ENCODE measurements around the gene PTGR3. TPM values are rescaled to one million over a fixed set of nuclear protein-coding genes. Genes with fewer than 3 reads are reported as not detected.
A peak's percentile ranks its signal among the peaks of the same experiment; 100 is the strongest.

The PTGR3 gene
- total RNA-seq, 2 experiments from 2014 or later: 1.8 to 14.9 TPM

GRCh38 chr18:75173738-75174137 lies 35.2 kb downstream of the PTGR3 start:
- intact Hi-C loops (cut with micrococcal nuclease; ENCODE audit: unreplicated experiment): no loop called here
- no TSS peak for BruUV-seq (replicated peaks)
- no peaks in the 10 kb centered on the region for H3K79me2 ChIP-seq (ENCODE audit: insufficient read depth, low read depth, low read length)
- no peak for DNase-seq (ENCODE audit: low spot score)
- no peak overlapping the region for H3K4me2 ChIP-seq (ENCODE audit: low read length)
- no peaks in the 10 kb centered on the region for H4K20me1 ChIP-seq (ENCODE audit: insufficient read depth, low read length)
- H3K9me2 ChIP-seq (ENCODE audit: insufficient read depth, low read length): no peaks in the 10 kb centered on the region
- H3K4me3 ChIP-seq (ENCODE audit: low read depth, low read length, poor library complexity, severe bottlenecking): no peak overlapping the region
- ChIA-PET CTCF (ENCODE audit: unreplicated experiment) (no interaction called here), POLR2A (interaction anchor here (1.1 to 1.2 kb wide), 2 partner anchors 11 to 14 kb away, joined by 3 read pairs; no protein-coding TSS in a partner anchor)
- no peak overlapping the region for H2AFZ ChIP-seq (ENCODE audit: low read length)
- H3K9me3 ChIP-seq (ENCODE audit: low read length): no peaks in the 10 kb centered on the region
- no peaks in the 10 kb centered on the region for H3K36me3 ChIP-seq (ENCODE audit: insufficient read depth, low read length)
- TF ChIP-seq, protein P1, sequence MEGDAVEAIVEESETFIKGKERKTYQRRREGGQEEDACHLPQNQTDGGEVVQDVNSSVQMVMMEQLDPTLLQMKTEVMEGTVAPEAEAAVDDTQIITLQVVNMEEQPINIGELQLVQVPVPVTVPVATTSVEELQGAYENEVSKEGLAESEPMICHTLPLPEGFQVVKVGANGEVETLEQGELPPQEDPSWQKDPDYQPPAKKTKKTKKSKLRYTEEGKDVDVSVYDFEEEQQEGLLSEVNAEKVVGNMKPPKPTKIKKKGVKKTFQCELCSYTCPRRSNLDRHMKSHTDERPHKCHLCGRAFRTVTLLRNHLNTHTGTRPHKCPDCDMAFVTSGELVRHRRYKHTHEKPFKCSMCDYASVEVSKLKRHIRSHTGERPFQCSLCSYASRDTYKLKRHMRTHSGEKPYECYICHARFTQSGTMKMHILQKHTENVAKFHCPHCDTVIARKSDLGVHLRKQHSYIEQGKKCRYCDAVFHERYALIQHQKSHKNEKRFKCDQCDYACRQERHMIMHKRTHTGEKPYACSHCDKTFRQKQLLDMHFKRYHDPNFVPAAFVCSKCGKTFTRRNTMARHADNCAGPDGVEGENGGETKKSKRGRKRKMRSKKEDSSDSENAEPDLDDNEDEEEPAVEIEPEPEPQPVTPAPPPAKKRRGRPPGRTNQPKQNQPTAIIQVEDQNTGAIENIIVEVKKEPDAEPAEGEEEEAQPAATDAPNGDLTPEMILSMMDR (conservative IDR thresholded peaks at IDR 0.05; ENCODE audit: low read length): no peak
- no peak for TF ChIP-seq EZH2phosphoT487 (IDR thresholded peaks at IDR 0.05; ENCODE audit: borderline replicate concordance, low read depth, low read length)
- H3K4me1 ChIP-seq (ENCODE audit: insufficient read depth, low read length, poor library complexity, severe bottlenecking): no peaks in the 10 kb centered on the region
- H3K27ac ChIP-seq (ENCODE audit: low read depth, low read length, poor library complexity, severe bottlenecking): no peak overlapping the region

GRCh38 chr18:75173125-75173432 lies 35.9 kb downstream of the PTGR3 start:
- H3K4me3 ChIP-seq (ENCODE audit: low read depth, low read length, poor library complexity, severe bottlenecking): no peak overlapping the region
- H3K4me2 ChIP-seq (ENCODE audit: low read length): no peak overlapping the region
- no peak overlapping the region for H2AFZ ChIP-seq (ENCODE audit: low read length)
- no peaks in the 10 kb centered on the region for H3K9me3 ChIP-seq (ENCODE audit: low read length)
- TF ChIP-seq EZH2phosphoT487 (IDR thresholded peaks at IDR 0.05; ENCODE audit: borderline replicate concordance, low read depth, low read length): no peak
- TF ChIP-seq, protein P1 (conservative IDR thresholded peaks at IDR 0.05; ENCODE audit: low read length): peak; percentile 49
- BruUV-seq (replicated peaks): no TSS peak
- peak; percentile 55 for DNase-seq (ENCODE audit: low spot score)
- CTCF ChIA-PET (ENCODE audit: unreplicated experiment): no interaction called here
- no peaks in the 10 kb centered on the region for H3K9me2 ChIP-seq (ENCODE audit: insufficient read depth, low read length)
- H3K4me1 ChIP-seq (ENCODE audit: insufficient read depth, low read length, poor library complexity, severe bottlenecking): no peaks in the 10 kb centered on the region
- POLR2A ChIA-PET: interaction anchor here (0.6 to 1.2 kb wide), 3 partner anchors 12 to 952 kb away, joined by 3 to 5 read pairs (median 3); no protein-coding TSS in a partner anchor
- intact Hi-C loops (cut with micrococcal nuclease; ENCODE audit: unreplicated experiment): no loop called here
- no peaks in the 10 kb centered on the region for H4K20me1 ChIP-seq (ENCODE audit: insufficient read depth, low read length)
- H3K27ac ChIP-seq (ENCODE audit: low read depth, low read length, poor library complexity, severe bottlenecking): no peak overlapping the region
- H3K79me2 ChIP-seq (ENCODE audit: insufficient read depth, low read depth, low read length): no peaks in the 10 kb centered on the region
- H3K36me3 ChIP-seq (ENCODE audit: insufficient read depth, low read length): no peaks in the 10 kb centered on the region

- POLR2A ChIA-PET: interaction anchor here (0.6 to 1.1 kb wide), 2 partner anchors 13 to 953 kb away, joined by 3 to 5 read pairs; no protein-coding TSS in a partner anchor
Measured at GRCh38 chr18:75172299-75173124, 36.4 kb downstream of the PTGR3 start.

More at GRCh38 chr18:75172299-75173124, 36.4 kb downstream of the PTGR3 start:
- BruUV-seq (replicated peaks): no TSS peak
- Histone ChIP-seq H2AFZ (ENCODE audit: low read length) (no peak overlapping the region), H3K27ac (ENCODE audit: low read depth, low read length, poor library complexity, severe bottlenecking) (no peak overlapping the region), H3K9me2 (ENCODE audit: insufficient read depth, low read length) (no peaks in the 10 kb centered on the region), H4K20me1 (ENCODE audit: insufficient read depth, low read length) (no peaks in the 10 kb centered on the region), H3K36me3 (ENCODE audit: insufficient read depth, low read length) (no peaks in the 10 kb centered on the region), H3K9me3 (ENCODE audit: low read length) (no peaks in the 10 kb centered on the region), H3K4me2 (ENCODE audit: low read length) (no peak overlapping the region), H3K79me2 (ENCODE audit: insufficient read depth, low read depth, low read length) (no peaks in the 10 kb centered on the region), H3K4me3 (ENCODE audit: low read depth, low read length, poor library complexity, severe bottlenecking) (no peak overlapping the region), H3K4me1 (ENCODE audit: insufficient read depth, low read length, poor library complexity, severe bottlenecking) (no peaks in the 10 kb centered on the region)
- TF ChIP-seq EZH2phosphoT487 (IDR thresholded peaks at IDR 0.05; ENCODE audit: borderline replicate concordance, low read depth, low read length): no peak
- TF ChIP-seq, protein P1 (conservative IDR thresholded peaks at IDR 0.05; ENCODE audit: low read length): no peak
- intact Hi-C loops (cut with micrococcal nuclease; ENCODE audit: unreplicated experiment): no loop called here
- CTCF ChIA-PET (ENCODE audit: unreplicated experiment): no interaction called here
- DNase-seq (ENCODE audit: low spot score): no peak

All from OCI-LY7 (cell line).